Spinal cord (tissue), 10 donors: ENCODE measurements around the gene MAML2. TPM values are rescaled to one million over a fixed set of nuclear protein-coding genes. Genes with fewer than 3 reads are reported as not detected.

Source experiments
- DNase-seq, 6 donors: peaks; one replicate each; pipeline versions ENCODE4 v3.0.0 to v3.0.0-alpha.2; 2013 to 2015; ENCODE audit warnings: low spot score in 6 of 6, low read depth in 4 of 6
- H3K27ac ChIP-seq: one replicate; pipeline ENCODE4 v1.5.1; 2013; ENCODE audit warnings: low read depth, low read length, control low read depth
- H3K27me3 ChIP-seq: one replicate; pipeline ENCODE4 v1.6.1; 2013; ENCODE audit warnings: low read length; ENCODE audit not compliant: control insufficient read depth, insufficient read depth
- H3K36me3 ChIP-seq: one replicate; pipeline ENCODE4 v1.6.1; 2013; ENCODE audit warnings: low read length; ENCODE audit not compliant: control insufficient read depth, insufficient read depth
- H3K4me1 ChIP-seq: one replicate; pipeline ENCODE4 v1.6.1; 2013; ENCODE audit warnings: low read length; ENCODE audit not compliant: control insufficient read depth, insufficient read depth
- H3K4me3 ChIP-seq: one replicate; pipeline ENCODE4 v1.5.1; 2013; ENCODE audit warnings: low read depth, low read length, control low read depth
- H3K9me3 ChIP-seq: one replicate; pipeline ENCODE4 v1.6.1; 2013; ENCODE audit warnings: low read length; ENCODE audit not compliant: control insufficient read depth, insufficient read depth
- WGBS: methylation state at CpG from one replicate; pipeline ENCODE4 v1.1.5; 2013; ENCODE audit warnings: missing lambda C conversion rate; ENCODE audit not compliant: insufficient coverage; 5-methylcytosine and 5-hydroxymethylcytosine counted together
- polyA plus RNA-seq, 2 donors: library from polyadenylated mRNA; unstranded; fragments of 120-200 nt; gene quantifications; one replicate each; pipeline ENCODE4 v1.2.1, GENCODE V29; 2013; ENCODE audit not compliant: insufficient read length in 2 of 2
- total RNA-seq, 2 donors: library from RNA; depleted of rRNA in 1 of 2; stranded (reverse); fragments of 120-200 nt in 1 of 2; fragments of >200 nt in 1 of 2; gene quantifications; one replicate each; pipeline versions ENCODE4 v1.2.3 to v1.2.4, GENCODE V29; 2013 to 2014
- donor health status: healthy.

The MAML2 gene
- total and polyA plus RNA-seq, 4 donors, result 16.7 to 25.5 (median 18.7) TPM

GRCh38 chr11:96017856-96018255 is 325.1 kb downstream of the MAML2 start:
- Histone ChIP-seq H3K27me3 (no peaks in the 10 kb centered on the region), H3K36me3 (peaks cover 2% of the 10 kb centered on the region), H3K4me1 (peaks cover 10% of the 10 kb centered on the region), H3K4me3 (no peak overlapping the region), H3K9me3 (no peaks in the 10 kb centered on the region), H3K27ac (no peak overlapping the region)
- no peak for DNase-seq
- 85% methylated on average over 3 of the region's 3 CpGs for WGBS

- Histone ChIP-seq H3K9me3 (no peaks in the 10 kb centered on the region), H3K36me3 (peaks cover 2% of the 10 kb centered on the region), H3K27me3 (no peaks in the 10 kb centered on the region), H3K4me1 (peaks cover 13% of the 10 kb centered on the region), H3K4me3 (no peak overlapping the region), H3K27ac (no peak overlapping the region)
- no CpG with 5 or more reads among the region's 1 CpG for WGBS
- no peak for DNase-seq
Measured at GRCh38 chr11:96016978-96017502, 326.0 kb downstream of the MAML2 start.

GRCh38 chr11:96015906-96016565 is 327.0 kb downstream of the MAML2 start:
- Histone ChIP-seq H3K4me3 (no peak overlapping the region), H3K4me1 (peaks cover 13% of the 10 kb centered on the region), H3K9me3 (no peaks in the 10 kb centered on the region), H3K27me3 (no peaks in the 10 kb centered on the region), H3K36me3 (peaks cover 2% of the 10 kb centered on the region), H3K27ac (no peak overlapping the region)
- no peak for DNase-seq
- no CpG with 5 or more reads among the region's 4 CpGs for WGBS

- no peak overlapping the region for H3K4me3 ChIP-seq
- no peaks in the 10 kb centered on the region for H3K27me3 ChIP-seq
- no peaks in the 10 kb centered on the region for H3K9me3 ChIP-seq
- peaks cover 2% of the 10 kb centered on the region for H3K36me3 ChIP-seq
- peak overlapping the region; percentile 59 for H3K27ac ChIP-seq
- H3K4me1 ChIP-seq, result peaks cover 13% of the 10 kb centered on the region
- no CpG with 5 or more reads among the region's 3 CpGs for WGBS
- DNase-seq, result no peak
Measured at GRCh38 chr11:96014217-96014616, 328.8 kb downstream of the MAML2 start.

GRCh38 chr11:96013461-96014213 is 329.4 kb downstream of the MAML2 start:
- H3K4me3 ChIP-seq, result no peak overlapping the region

GRCh38 chr11:96012086-96012824 is 330.7 kb downstream of the MAML2 start:
- peak; percentile 73 to 95 (median 76) for DNase-seq
- Histone ChIP-seq H3K4me3 (no peak overlapping the region), H3K27ac (peak overlapping the region; percentile 75), H3K36me3 (peaks cover 2% of the 10 kb centered on the region), H3K27me3 (no peaks in the 10 kb centered on the region), H3K4me1 (peaks cover 13% of the 10 kb centered on the region), H3K9me3 (no peaks in the 10 kb centered on the region)
- WGBS, result under 1% methylated on average over 6 of the region's 8 CpGs

More at GRCh38 chr11:96013461-96014213, 329.4 kb downstream of the MAML2 start:
- H3K9me3 ChIP-seq, result no peaks in the 10 kb centered on the region
- peaks cover 13% of the 10 kb centered on the region for H3K4me1 ChIP-seq
- peak overlapping the region; percentile 59 for H3K27ac ChIP-seq
- H3K36me3 ChIP-seq, result peaks cover 2% of the 10 kb centered on the region
- 55% methylated on average over 10 of the region's 17 CpGs for WGBS
- peak in 1 of 6 donors; percentile 21 for DNase-seq
- H3K27me3 ChIP-seq, result no peaks in the 10 kb centered on the region

- DNase-seq, result no peak
- Histone ChIP-seq H3K36me3 (peaks cover 2% of the 10 kb centered on the region), H3K9me3 (no peaks in the 10 kb centered on the region), H3K4me1 (peaks cover 13% of the 10 kb centered on the region), H3K27ac (no peak overlapping the region), H3K27me3 (no peaks in the 10 kb centered on the region), H3K4me3 (no peak overlapping the region)
Measured at GRCh38 chr11:96010683-96011082, 332.3 kb downstream of the MAML2 start.

- no peak overlapping the region for H3K27ac ChIP-seq
- DNase-seq, result no peak
- H3K9me3 ChIP-seq, result no peaks in the 10 kb centered on the region
- H3K27me3 ChIP-seq, result no peaks in the 10 kb centered on the region
- H3K4me1 ChIP-seq, result peaks cover 5% of the 10 kb centered on the region
- no peak overlapping the region for H3K4me3 ChIP-seq
- no peaks in the 10 kb centered on the region for H3K36me3 ChIP-seq
- no CpG with 5 or more reads among the region's 3 CpGs for WGBS
Measured at GRCh38 chr11:96008161-96008720, 334.8 kb downstream of the MAML2 start.

- Histone ChIP-seq H3K27me3 (no peaks in the 10 kb centered on the region), H3K27ac (no peak overlapping the region), H3K9me3 (no peaks in the 10 kb centered on the region), H3K4me1 (peaks cover 2% of the 10 kb centered on the region), H3K36me3 (no peaks in the 10 kb centered on the region), H3K4me3 (no peak overlapping the region)
- peak in 1 of 6 donors; percentile 21 for DNase-seq
Measured at GRCh38 chr11:96006037-96006436, 337.0 kb downstream of the MAML2 start.
